Measurements from ENCODE around the gene BLOC1S1.

The BLOC1S1 gene

DNA sequence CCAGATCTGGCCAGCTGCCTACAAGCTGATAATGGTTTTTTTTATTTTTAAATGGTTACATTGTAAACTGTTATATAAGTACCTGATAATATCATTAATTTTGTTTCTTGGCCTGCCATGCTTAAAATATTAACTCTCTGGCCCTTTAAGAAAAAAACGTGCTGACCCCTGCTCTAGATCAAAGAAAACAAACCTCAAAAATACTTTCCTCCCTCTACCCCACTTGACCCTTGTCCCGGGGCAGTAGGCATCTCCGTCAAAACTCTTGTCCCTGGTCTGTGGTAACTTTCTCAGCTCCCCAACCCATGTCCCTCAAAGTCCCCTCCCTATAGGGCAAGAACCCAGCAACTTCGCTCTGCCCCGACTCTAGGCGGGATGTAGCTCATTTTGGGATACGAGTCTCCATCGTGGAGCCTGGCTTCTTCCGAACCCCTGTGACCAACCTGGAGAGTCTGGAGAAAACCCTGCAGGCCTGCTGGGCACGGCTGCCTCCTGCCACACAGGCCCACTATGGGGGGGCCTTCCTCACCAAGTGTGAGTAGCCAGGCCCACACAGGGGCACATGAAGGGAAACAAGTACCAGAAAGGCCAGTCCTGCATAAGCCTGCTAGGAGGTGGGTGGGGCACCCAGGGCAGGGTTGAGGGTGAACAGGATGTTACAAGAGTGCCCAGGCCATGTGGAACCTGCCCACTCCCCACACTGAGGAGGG, 7.8 kb downstream of the BLOC1S1 start:
- H3K9me3 ChIP-seq (ENCODE audit: control insufficient read depth in 1 of 2, low read length in 2 of 2), result no peaks in the 10 kb centered on the region
- peak overlapping the region in 1 of 2 donors; percentile 10 for H3K4me3 ChIP-seq (ENCODE audit: low read depth in 1 of 2, low read length in 2 of 2)
- peaks cover 29 to 37% of the 10 kb centered on the region in 2 donors for H3K36me3 ChIP-seq (ENCODE audit: control insufficient read depth in 1 of 2, insufficient read depth in 2 of 2, low read length in 2 of 2)
- H3K27ac ChIP-seq (ENCODE audit: low read length), result no peak overlapping the region
- no peaks in the 10 kb centered on the region for H3K27me3 ChIP-seq (ENCODE audit: low read depth, low read length)
- H3K4me1 ChIP-seq (ENCODE audit: control insufficient read depth in 1 of 2, insufficient read depth in 2 of 2, low read length in 2 of 2), result peaks cover 29 to 75% of the 10 kb centered on the region in 2 donors

DNA sequence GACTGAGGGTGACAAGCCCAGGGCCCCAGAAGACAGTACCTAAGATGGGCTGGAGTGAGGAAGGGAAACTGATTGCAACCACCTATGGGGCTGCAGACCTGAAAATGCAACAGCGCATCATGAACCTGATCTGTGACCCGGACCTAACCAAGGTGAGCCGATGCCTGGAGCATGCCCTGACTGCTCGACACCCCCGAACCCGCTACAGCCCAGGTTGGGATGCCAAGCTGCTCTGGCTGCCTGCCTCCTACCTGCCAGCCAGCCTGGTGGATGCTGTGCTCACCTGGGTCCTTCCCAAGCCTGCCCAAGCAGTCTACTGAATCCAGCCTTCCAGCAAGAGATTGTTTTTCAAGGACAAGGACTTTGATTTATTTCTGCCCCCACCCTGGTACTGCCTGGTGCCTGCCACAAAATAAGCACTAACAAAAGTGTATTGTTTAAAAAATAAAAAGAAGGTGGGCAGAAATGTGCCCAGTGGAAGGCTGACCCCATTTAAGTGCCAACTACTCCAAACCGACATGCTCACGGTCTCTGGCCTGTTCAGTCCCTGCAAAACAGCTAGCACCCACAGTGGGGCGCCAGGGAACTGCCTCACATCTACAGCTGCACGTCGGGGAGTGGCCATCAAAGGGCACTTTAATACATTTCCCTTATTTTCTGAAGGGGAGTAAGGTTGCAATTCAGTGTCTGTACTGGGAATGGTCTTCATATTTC, 8.5 kb downstream of the BLOC1S1 start:
- no peaks in the 10 kb centered on the region for H3K9me3 ChIP-seq (ENCODE audit: control insufficient read depth in 1 of 2, low read length in 2 of 2)
- no peaks in the 10 kb centered on the region for H3K27me3 ChIP-seq (ENCODE audit: low read depth, low read length)
- no peak overlapping the region for H3K27ac ChIP-seq (ENCODE audit: low read length)
- peaks cover 22 to 68% of the 10 kb centered on the region in 2 donors for H3K4me1 ChIP-seq (ENCODE audit: control insufficient read depth in 1 of 2, insufficient read depth in 2 of 2, low read length in 2 of 2)
- peaks cover 29 to 39% of the 10 kb centered on the region in 2 donors for H3K36me3 ChIP-seq (ENCODE audit: control insufficient read depth in 1 of 2, insufficient read depth in 2 of 2, low read length in 2 of 2)
- no peak overlapping the region for H3K4me3 ChIP-seq (ENCODE audit: low read depth in 1 of 2, low read length in 2 of 2)

DNA sequence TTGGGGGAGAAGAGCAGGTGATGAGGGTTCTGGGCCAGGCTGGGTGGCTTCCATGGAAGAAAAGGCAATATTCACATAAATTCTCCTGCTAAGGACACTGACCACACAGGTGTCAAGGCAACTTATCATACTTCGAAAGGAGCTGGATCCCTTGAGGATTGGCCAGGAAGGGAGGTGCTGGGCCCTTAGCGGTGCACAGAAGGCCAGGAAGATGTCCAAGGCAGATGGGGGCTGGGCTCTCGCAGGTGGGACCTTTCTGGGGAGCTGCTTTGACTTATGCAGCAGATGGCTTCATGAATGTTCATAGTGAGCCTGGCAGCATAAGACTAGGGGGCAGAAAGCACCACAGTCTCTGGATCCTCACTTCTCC, 9.1 kb downstream of the BLOC1S1 start:
- H3K4me1 ChIP-seq (ENCODE audit: control insufficient read depth in 1 of 2, insufficient read depth in 2 of 2, low read length in 2 of 2), result peaks cover 17 to 63% of the 10 kb centered on the region in 2 donors
- H3K36me3 ChIP-seq (ENCODE audit: control insufficient read depth in 1 of 2, insufficient read depth in 2 of 2, low read length in 2 of 2), result peaks cover 29 to 45% of the 10 kb centered on the region in 2 donors
- H3K9me3 ChIP-seq (ENCODE audit: control insufficient read depth in 1 of 2, low read length in 2 of 2), result no peaks in the 10 kb centered on the region
- H3K27ac ChIP-seq (ENCODE audit: low read length), result no peak overlapping the region
- H3K4me3 ChIP-seq (ENCODE audit: low read depth in 1 of 2, low read length in 2 of 2), result no peak overlapping the region
- H3K27me3 ChIP-seq (ENCODE audit: low read depth, low read length), result no peaks in the 10 kb centered on the region

DNA sequence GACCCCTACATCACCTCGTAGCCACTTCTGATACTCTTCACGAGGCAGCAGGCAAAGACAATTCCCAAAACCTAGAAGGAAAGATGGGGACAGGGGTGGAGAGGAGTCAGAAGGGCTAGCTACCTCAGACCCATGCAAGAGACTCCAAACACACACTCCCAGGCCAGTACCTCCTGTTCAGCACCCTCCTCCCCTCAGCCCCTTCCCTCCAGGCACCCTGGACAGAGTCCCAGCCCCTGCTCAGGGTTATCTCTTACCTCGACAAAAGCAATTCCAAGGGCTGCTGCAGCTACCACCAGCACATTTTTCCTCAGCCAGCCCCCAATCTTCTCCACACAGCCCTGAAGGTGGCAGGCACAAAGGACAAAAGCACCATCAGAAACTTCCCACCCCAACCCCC, 9.7 kb downstream of the BLOC1S1 start:
- Histone ChIP-seq H3K27me3 (ENCODE audit: low read depth, low read length) (no peaks in the 10 kb centered on the region), H3K4me3 (ENCODE audit: low read depth in 1 of 2, low read length in 2 of 2) (no peak overlapping the region), H3K9me3 (ENCODE audit: control insufficient read depth in 1 of 2, low read length in 2 of 2) (no peaks in the 10 kb centered on the region), H3K27ac (ENCODE audit: low read length) (no peak overlapping the region), H3K36me3 (ENCODE audit: control insufficient read depth in 1 of 2, insufficient read depth in 2 of 2, low read length in 2 of 2) (peaks cover 29 to 47% of the 10 kb centered on the region in 2 donors), H3K4me1 (ENCODE audit: control insufficient read depth in 1 of 2, insufficient read depth in 2 of 2, low read length in 2 of 2) (peaks cover 16 to 62% of the 10 kb centered on the region in 2 donors)

DNA sequence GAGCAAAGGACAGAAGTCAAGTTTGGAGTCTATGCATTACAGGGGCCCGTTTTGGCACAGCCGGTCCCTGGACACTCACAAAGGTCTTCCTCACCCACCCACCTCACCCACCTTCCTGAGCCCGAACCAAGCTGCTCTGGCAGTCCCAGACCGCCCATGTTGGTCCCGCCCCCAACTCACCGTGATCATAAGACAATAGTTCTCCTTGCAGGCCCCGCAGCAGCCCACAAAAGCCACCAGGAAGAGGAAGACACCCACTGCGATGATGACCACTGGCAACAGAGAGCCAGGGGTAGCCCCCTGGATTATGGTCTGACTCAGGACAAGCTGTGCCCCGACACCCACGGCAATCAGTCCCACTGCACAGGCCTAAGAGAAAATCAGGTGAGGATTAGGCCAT, 11.1 kb downstream of the BLOC1S1 start:
- Histone ChIP-seq H3K36me3 (ENCODE audit: control insufficient read depth in 1 of 2, insufficient read depth in 2 of 2, low read length in 2 of 2) (peaks cover 29 to 47% of the 10 kb centered on the region in 2 donors), H3K27me3 (ENCODE audit: low read depth, low read length) (no peaks in the 10 kb centered on the region), H3K4me1 (ENCODE audit: control insufficient read depth in 1 of 2, insufficient read depth in 2 of 2, low read length in 2 of 2) (peaks cover 12 to 55% of the 10 kb centered on the region in 2 donors), H3K4me3 (ENCODE audit: low read depth in 1 of 2, low read length in 2 of 2) (peak overlapping the region; percentile 90 to 96), H3K9me3 (ENCODE audit: control insufficient read depth in 1 of 2, low read length in 2 of 2) (no peaks in the 10 kb centered on the region), H3K27ac (ENCODE audit: low read length) (peak overlapping the region; percentile 99)

DNA sequence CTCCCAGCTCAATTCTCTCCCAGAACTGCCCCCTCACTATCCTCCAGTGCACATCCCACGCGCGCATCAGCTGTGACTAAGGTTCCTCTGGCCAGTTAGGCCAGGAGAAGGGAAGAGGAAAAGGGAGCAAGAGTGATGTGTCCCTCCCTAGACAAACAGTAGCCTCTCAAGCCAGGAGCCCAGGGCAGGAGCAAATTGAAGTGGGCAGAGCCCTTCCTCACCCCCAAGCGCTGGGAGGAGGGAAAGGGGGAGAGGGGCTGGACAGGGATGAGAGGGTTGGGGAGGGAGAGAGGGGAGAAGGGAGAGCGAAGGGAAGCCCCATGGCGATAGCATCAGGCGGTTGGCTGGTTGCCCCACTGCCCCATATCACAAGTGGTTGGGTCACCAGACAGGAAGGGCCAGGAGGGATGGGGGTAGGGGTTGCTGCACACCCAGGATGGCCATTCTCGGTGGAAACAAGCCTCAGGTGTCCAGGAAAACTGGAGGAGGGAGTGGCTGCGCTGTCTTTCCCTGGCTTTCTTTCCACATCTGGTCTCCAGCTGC, 11.9 kb downstream of the BLOC1S1 start:
- Histone ChIP-seq H3K27ac (ENCODE audit: low read length) (peak overlapping the region; percentile 99), H3K4me1 (ENCODE audit: control insufficient read depth in 1 of 2, insufficient read depth in 2 of 2, low read length in 2 of 2) (peaks cover 12 to 55% of the 10 kb centered on the region in 2 donors), H3K4me3 (ENCODE audit: low read depth in 1 of 2, low read length in 2 of 2) (peak overlapping the region; percentile 90 to 96), H3K9me3 (ENCODE audit: control insufficient read depth in 1 of 2, low read length in 2 of 2) (no peaks in the 10 kb centered on the region), H3K27me3 (ENCODE audit: low read depth, low read length) (no peaks in the 10 kb centered on the region), H3K36me3 (ENCODE audit: control insufficient read depth in 1 of 2, insufficient read depth in 2 of 2, low read length in 2 of 2) (peaks cover 29 to 47% of the 10 kb centered on the region in 2 donors)

DNA sequence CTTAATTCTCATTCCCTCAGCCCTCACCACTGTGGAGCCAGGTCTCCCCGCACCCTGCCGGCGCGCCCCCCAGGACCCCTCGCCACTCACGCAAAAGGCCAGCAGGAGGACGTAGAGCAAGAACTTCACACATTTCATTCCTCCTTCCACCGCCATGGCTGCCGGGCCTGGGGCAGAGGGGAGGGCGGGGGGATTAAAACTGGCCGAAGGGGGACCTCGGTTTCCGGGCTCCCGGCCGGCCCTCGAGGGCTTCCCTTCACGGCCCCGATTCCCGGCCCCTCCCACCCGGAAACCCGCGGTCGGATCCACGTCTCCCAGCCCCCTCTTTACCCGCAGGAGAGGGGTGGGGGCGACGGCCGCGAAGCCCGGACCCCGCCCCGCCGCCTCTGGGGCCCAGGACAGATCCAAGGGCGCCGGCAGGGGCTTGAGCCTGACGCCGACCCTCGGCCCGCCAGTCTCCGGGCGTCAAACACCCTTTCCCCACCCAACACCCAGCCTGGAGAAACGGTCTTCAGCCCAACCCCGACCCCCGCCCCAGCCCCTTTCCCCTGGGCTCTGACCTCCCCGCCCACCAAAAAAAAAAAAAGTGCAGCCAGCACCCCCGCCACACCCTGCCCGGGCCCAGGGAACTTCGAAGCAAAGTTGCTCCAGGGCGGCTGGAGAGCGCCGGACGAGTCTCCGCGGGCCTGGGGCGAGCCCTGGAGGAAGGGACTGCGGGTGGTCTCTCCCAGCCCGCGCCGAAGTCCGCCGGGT, 12.5 kb downstream of the BLOC1S1 start:
- Histone ChIP-seq H3K4me1 (ENCODE audit: control insufficient read depth in 1 of 2, insufficient read depth in 2 of 2, low read length in 2 of 2) (peaks cover 12 to 54% of the 10 kb centered on the region in 2 donors), H3K27ac (ENCODE audit: low read length) (peak overlapping the region; percentile 99), H3K4me3 (ENCODE audit: low read depth in 1 of 2, low read length in 2 of 2) (peak overlapping the region; percentile 90 to 96), H3K27me3 (ENCODE audit: low read depth, low read length) (no peaks in the 10 kb centered on the region), H3K36me3 (ENCODE audit: control insufficient read depth in 1 of 2, insufficient read depth in 2 of 2, low read length in 2 of 2) (peaks cover 29 to 47% of the 10 kb centered on the region in 2 donors), H3K9me3 (ENCODE audit: control insufficient read depth in 1 of 2, low read length in 2 of 2) (no peaks in the 10 kb centered on the region)

DNA sequence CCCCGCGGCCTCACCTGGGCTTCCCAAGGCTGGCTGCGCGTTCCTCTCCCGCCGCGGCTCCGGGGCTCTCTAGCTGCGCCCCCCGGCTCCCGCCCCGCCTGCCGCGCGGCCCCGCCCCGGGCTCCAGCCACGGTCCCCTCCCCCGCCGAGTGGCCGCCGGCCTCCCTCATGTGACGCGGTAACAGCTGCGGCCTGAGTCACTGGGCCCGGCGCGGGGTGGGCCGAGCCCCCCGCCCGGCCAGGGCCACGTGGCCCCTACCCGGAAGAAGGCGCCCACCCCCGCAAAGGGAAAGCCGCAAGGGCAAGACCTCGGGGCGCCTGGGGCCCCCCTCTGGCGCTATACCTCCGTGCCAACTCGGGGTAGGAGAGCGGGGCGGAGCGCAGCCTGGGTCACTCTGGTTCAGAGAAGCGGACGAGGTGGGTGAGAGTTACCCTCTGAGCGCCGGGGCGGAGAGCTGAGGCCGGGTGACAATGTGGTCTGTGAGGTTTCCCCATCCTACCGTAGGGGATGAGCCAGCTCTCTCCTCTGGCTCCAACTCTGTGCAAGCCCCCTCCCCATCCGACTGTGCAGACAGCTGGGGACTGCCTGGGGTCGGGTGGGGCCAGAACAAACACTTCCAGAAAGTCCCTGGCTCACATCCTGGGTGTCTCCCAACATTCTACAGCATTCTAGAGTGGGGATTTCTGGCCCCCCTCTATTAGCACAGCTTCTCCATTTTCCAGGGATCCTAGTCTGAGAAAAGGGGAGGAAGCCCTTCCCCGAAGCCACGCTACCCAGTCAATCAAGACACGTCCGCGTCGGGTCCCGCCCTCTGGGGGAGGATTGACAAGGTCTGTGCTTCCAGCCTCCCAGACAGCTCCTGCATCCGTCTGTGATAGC, 13.3 kb downstream of the BLOC1S1 start, which contains the start of gene CD63:
Gene CD63, minus strand, starts transcription at position 71 of the 880 bp plus-strand sequence. CDS start 668 bp downstream, outside the sequence.
- H3K4me3 ChIP-seq (ENCODE audit: low read depth in 1 of 2, low read length in 2 of 2), result peak within 1 kb of the TSS; percentile 90 to 96
- no peaks in the 10 kb centered on the region for H3K9me3 ChIP-seq (ENCODE audit: control insufficient read depth in 1 of 2, low read length in 2 of 2)
- H3K27me3 ChIP-seq (ENCODE audit: low read depth, low read length), result no peaks in the 10 kb centered on the region
- peak within 1 kb of the TSS; percentile 99 for H3K27ac ChIP-seq (ENCODE audit: low read length)
- peaks cover 12 to 46% of the 10 kb centered on the region in 2 donors for H3K4me1 ChIP-seq (ENCODE audit: control insufficient read depth in 1 of 2, insufficient read depth in 2 of 2, low read length in 2 of 2)
- H3K36me3 ChIP-seq (ENCODE audit: control insufficient read depth in 1 of 2, insufficient read depth in 2 of 2, low read length in 2 of 2), result peaks cover 23 to 41% of the 10 kb centered on the region in 2 donors

DNA sequence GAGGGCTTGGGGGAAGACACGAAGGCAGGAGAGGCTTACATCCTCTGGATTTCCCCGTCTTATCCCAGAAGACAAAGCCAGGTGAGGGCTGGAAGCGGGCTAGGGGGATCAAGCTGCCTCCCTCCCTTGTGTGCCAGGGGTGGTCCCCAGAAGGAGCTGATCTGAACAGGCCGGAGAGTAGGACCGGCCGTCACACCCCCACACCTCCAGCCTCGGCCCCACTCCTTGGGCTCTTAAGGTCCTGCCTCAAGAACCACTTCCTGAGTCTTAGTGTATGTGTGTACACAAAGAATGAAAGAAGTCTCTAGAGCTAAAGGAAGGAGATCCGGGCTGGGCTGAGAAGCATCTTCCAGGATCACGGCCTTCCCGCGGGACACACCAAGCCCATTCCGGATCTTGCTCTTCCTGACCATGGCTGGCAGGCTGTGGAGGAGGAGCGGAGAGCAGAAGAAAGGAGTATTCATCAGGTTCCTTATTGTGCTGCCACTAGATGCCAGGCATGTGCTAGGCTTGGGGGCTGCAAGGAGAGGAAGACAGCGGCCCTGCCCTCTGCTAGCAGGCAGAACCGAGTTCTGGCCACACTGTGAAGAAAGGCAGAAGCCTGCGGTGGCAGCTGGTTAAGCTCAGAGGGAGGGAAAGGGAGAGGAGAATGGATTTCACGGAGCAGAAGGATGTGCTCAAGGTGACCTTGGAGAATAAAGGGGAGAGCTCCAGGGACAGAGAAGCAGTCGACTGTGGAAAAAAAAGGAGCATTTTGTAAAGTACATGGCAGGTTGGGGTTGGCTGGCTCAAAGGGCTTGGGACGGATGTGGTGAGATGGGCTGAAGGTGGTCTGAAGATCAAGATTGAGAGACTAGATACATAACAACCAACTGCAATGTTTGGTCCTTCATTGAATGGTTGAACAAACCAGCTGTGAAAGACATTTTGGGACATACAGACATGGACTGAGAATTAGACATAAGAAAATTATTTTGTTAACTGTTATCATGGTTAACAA, 14.3 kb downstream of the BLOC1S1 start:
- Histone ChIP-seq H3K27ac (ENCODE audit: low read length) (peak overlapping the region; percentile 99), H3K4me1 (ENCODE audit: control insufficient read depth in 1 of 2, insufficient read depth in 2 of 2, low read length in 2 of 2) (peaks cover 12 to 37% of the 10 kb centered on the region in 2 donors), H3K9me3 (ENCODE audit: control insufficient read depth in 1 of 2, low read length in 2 of 2) (no peaks in the 10 kb centered on the region), H3K4me3 (ENCODE audit: low read depth in 1 of 2, low read length in 2 of 2) (peak overlapping the region; percentile 84 to 90), H3K27me3 (ENCODE audit: low read depth, low read length) (no peaks in the 10 kb centered on the region), H3K36me3 (ENCODE audit: control insufficient read depth in 1 of 2, insufficient read depth in 2 of 2, low read length in 2 of 2) (peaks cover 15 to 32% of the 10 kb centered on the region in 2 donors)
